GM18858 (cell line): Measurements from ENCODE around the gene PTMS.

ENCODE experiments used
- ATAC-seq: cut with Tn5 transposase; IDR thresholded peaks from one replicate; pipeline ENCODE4 v1.9.1; 2021; ENCODE audit not compliant: unreplicated experiment

The PTMS gene

DNA sequence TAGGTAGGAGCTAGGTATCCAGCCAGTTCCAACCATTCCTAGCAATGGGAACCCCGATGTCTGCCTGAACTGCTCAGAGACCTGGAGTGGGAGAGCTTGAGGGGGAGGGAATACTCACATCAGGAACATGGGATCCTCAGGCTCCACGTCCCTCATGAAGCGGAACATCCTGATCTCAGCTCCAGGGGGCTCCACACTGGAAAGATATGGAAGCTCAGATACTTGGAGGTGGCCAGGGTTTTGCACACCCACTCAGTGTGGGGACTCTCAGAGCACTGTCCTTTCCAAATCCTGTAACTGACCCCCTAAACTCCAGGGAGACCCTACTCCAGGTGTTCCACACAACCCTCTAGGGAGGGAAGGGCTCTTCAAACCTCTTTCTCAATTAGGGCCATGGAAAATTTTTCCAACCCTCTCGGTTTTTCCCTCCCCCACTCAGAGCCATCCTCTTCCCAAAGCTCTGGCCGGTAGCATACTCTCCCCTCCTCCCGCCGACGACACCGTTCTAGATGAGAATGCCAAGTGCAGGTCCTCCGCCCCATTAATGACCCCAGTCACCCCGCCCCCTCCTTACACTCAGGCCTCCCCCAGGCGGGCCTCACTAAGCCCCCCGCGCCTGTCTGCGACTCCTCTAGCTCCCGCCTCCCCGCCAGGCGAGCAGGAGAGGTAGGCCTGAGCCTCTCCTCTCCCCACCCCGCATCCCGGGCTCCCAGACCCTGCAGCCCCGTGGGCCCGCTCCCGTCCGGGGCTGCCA is 13.8 kb upstream of the PTMS start:
- no peak for ATAC-seq

DNA sequence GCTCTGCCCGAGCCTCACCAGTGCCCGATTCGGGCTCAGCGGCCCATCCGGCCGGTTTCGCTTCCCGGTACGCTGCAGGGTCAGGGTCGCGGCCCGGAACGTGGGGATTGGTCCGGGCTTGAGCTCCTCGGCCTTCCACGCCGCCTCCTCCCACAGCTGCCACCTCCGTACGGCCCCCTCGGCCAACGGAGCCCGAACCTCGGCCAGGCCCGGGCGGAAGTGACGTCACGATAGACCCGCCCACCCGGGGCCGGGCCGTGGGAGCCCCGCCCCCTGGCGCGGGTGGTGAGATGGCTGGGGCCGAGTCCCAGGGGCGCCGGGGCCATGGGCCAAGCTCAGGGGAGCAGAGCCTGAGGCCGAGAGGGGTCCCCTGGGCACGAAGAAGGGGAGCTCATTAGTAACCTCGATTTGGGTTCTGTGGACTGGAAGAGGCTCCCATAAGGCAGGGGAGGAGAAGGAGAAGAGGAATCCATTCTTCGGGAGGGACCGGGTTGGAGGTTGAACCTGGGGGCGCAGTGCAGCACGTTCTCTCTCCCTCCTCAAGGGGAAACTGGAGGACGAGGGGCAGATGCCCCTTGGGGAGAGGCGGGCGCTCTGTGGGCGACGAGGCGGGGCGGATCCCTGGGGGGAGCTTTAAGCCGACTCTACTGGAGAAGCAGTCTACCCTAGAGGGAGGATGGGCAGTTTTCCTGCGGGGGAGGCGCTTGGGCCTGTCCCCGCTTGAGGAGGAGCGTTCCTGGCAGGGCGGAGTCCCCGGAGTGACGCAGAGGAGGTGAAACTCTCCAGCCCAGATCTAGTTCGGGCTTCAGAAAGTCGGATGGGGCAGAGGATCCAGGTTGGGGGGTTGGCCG is 13.0 kb upstream of the PTMS start, which contains the start of gene MLF2:
Gene MLF2, minus strand, starts transcription at position 221 of the 851 bp plus-strand sequence. CDS start 807 bp downstream, outside the sequence.
- ATAC-seq: peak; percentile 87

DNA sequence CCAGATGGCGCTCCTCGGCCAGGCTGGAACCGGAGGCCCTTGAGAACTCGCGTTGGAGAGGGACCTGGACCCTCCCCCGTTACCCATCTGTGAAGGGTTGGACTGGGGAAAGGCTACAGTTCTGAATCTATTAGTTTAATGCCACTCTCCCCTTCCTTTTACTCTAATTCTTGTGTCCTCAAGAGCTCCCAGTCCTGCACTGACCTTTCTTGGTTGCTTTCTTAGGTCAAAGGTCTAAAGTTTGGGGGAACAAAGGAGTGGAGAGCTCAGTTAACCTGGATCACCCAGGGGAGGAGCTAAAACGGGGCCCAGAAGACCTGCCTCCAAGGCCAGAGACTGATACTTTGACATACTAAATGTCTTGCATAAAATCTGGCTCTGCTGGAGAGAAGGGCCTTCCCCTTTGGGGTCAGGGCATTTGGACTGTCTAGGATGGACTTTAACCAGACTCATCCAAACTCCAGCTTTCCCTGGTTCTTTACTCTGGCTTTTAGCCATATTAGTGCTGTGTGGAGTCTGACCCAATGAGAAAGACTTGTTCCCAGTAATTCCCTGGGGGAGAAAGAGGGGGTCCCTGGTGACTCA is 12.3 kb upstream of the PTMS start:
- no peak for ATAC-seq

DNA sequence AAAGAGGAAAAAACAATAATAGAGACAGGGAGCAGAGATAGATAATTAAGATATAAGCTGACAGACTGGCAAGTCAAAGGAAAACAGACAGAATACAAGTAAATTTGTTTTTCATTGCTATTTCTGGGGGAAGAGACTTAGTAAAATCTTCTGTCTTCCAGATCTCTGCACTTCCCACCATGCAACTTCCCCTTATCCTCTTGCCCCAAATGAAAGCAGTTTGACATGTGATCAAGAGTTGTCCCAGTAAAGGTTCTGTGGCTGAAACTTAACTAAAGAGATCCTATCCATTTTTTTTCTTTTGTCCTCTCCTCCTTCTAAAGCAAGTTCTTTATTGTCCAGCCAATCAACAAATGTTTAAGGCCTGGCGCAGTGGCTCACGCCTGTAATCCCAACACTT is 11.8 kb upstream of the PTMS start:
- no peak for ATAC-seq

DNA sequence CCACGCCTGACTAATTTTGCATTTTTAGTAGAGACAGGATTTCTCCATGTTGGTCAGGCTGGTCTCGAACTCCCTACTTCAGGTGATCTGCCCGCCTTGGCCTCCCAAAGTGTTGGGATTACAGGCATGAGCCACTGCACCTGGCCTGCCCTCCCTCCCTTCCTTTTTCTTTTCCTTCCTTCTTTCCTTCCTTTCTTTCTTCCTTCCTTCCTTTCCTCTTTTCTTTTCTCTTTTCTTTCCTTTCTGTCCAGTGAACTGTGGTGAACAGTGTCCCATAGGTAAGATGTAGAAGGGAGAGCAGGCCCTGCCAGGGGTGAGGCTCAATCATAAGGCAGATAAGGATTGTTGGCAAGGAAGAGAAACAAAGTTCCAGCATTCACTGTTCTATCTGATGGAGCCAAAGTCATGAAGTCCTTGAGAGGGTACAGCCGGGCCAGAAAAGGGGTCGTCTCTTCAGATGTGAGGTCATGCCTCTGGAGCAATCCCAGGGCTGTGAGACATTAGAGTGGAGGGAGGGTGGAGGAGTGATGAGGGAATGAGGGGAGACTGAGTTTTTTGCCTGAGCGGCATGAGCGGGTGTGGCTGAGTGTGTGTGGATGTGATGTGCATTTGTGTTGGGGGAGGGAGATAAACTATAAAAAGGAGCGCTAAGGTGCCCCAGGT is 9.0 kb upstream of the PTMS start:
- no peak for ATAC-seq

DNA sequence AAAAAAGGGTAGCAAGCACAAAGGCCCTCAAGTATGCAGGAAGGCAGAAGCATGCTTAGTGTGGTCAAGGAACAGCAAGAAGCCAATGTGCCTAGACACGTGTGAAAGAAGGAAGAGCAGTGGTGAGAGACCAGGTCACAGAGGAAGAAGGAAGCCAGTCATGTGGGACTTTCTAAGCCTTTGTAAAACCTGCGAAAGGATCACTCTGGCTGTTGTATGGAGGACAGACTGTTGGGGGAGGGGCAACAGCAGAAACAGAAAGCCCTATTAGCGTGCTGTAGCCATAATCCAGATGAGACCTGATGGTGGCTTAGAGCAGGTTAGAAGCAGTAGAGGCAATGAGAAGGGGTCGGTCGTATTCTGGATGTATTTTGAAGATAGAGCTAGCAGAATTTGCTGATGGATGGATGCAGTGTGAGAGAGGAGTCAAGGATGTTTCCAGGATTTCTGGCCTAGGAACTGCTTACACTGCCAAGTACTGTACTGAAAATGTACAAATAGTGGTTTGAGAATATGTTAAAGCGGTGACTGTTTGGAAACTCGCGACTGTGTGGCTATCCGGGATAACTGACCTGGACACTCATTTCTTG is 7.6 kb upstream of the PTMS start:
- no peak for ATAC-seq

DNA sequence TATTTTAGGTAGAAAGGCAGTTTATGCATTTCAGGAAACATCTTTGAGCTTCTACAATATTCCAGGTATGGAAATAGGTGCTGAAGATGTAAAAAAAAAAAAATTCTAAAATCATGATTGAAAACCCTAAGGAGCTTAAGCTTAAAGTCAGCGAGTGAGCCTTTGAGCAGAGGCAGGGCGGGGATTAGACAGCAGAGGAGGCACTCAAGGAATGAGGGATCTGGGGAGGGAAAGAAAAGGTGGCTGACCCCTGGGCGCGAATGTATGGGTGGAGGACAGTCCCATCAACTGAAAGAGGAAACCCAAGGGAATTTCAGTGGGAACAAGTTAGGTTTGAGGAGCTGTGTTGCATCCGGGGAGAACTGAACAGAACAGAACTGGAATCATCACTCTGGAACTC is 6.4 kb upstream of the PTMS start:
- no peak for ATAC-seq

DNA sequence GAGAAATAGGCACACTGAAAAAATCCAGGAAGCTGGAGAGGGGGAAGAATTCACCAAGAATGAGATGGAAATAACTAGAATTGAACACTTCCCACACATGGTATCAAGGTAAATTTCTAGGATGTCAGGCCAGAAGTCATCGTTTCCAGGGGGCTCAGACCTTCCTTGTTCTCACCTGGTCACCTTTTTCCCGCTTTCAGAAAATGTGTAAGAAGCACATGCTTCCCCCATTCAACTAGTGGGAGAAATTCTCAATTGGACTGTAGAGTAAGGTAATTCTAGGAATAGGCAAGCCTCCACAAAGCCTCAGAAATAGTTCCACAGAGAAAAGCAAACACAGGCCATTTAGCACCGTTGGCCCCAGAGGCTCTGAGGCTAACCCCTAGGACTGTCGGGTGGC is 2.8 kb upstream of the PTMS start:
- ATAC-seq: no peak

DNA sequence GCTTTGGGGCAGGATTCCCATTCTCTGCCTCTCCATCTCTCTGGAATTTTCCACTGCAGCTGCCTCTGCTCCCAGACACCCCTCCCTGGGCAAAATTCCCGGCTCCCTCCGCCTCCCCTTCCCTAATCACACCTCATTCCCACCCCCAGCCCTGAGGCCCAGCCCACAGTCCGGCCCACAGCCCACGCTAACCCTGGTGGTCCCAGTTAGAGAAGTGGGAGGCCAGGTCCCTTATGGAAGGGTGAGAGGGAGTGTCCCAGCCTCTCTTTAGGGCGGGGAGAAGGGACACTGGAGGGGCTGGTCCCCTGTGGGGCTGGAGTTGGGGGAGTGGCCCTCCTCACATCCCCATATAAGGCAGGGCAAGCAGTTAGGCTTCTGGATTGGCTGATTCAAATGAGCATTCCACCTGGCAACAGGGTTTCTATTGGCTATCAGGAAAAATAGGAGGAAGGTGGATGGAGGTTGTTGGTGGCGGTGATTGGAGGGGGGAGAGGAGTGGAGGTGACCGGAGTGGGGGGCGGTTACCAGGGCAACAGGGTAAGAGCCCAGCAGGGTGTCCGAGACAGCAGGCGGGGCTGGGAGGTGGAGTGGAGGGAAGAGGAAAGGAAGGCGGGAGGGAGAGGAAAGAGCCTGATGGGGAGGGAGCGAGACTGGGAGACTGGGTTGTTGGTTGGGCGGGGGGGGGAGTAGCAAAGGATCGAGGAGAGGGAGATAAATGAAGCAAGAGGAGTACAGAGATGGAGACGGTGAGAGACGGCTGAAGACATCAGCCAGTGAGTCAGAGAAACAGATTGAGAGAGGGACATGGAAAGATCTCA is 1.9 kb upstream of the PTMS start:
- ATAC-seq: peak; percentile 80

DNA sequence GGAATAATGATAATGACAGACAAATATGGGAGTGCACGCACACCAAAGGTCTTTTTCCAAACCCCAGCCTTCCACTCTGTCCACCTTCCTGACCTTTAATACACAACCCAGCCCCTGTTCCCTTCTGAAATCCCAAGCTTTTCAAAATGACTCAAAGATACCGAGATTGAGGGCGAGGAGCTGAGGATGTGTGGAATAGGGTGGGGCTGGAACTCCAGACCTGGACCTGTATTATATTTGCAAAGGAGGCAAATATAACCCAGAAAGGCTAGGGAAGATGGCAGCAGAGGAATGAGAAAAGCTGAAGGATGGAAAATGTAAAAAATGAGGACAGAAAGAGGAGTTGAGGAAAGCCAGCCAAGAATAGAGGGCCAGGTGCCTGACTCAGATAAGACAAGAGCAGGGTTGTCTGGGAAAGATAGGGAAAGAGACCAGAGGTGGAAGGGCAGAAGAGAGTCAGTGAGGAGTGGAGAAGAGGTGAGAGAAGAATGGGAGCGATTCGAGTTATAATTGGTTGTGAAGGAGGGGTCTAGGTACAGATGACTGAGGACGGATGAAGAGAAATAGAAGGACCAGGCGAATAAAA is 1.0 kb upstream of the PTMS start:
- ATAC-seq: no peak

DNA sequence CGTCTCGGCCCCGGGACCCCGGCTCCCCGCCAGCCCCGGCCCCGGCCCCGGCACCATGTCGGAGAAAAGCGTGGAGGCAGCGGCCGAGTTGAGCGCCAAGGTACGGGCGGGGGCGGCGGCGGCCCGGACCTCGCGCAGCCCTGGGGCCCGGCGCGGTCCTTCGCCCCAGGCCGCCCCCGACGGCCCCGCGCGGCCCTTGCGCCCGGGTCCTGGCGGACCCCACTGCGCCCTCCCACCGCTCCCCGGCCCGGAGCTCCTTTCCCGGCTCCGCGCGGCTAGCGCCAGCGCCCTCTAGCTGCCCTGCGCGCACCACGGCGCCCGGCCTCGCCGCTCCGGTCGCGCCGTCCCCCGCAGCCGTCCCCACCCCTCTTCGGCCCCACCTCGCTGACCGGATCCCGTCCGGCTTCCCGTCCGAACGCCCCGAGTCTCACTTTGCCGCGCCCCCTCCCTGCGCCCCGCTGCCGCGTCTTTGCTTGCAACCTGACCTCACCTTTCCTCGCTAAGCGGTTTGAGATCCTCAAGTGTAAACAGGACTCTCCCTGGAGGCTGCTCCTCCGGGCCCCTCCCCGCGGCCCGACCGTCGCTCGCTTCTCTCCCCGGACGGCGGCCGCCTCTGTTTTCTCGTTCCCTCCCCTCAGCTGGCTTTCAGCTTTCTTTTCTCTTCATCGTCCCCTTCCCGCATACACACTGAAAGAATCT is 637 bp downstream of the PTMS start:
- no peak for ATAC-seq

DNA sequence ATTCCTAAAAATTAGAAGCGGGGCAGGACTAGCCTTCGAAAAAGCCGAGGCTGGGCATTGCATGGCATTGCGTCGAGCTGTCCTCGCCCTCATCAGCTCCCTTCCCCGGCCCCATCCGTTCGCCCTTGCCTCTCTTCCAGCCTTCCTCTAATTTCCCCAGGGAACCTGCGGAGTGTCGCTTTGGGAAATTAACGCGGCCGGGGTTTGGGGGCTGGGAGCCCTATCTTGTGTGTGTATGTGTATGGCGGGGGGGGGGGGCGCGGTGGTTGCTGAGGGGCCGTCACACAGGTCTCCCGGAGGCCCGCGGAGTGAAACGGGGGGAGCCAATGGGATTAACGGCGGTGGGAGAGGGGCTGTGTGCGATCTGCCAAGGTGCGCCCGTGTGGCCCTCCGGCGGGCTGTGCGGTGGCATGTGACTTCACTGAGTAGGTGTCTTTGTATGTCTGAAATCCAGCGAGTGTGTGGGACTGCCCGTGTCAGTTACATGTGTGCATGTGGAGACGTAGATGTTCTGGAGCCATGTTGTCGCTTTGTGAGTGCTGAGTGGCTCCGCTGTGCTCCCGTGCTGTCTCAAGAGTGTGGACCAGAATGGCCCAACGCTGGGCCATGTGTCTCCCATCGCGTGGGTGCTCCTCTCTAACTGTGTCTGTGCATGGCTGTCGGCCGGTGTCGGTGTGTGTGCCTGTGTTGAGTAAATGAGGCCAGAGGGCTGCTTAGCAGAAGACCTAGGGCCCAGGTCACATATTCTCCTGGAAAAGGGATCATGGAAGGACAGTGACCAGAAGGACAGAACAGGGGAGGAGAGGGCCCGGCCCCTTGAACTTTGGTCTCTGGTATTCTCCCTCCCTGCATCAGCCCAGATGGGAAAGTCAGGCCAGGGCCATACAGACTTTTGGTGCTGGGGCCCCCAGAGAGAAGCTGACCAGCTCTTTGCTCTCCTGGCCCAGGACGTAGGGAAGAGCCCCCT is 1.5 kb downstream of the PTMS start:
- ATAC-seq: no peak

DNA sequence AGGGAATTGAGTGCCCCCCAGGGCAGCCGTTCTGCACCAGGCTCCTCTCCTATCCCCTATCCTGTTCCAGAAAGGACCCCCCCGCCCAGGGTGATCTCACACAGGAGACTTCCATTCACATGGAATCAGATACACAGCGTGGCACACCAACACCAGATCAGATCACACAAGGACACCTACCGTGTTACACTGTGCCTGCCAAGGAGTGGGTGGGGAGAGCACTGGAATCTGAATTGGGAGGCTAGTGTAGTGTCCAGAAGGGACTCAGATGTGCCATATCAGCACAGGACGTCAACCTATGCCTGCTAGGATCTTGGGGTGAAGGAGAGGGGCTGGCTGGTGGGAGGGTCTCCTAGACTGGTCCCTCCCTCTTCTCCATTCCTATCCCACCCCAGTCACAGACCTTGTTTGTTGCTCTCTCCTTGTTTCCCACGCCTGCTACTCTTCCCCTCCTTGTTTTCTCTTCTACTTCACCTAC is 2.3 kb downstream of the PTMS start:
- ATAC-seq: no peak

DNA sequence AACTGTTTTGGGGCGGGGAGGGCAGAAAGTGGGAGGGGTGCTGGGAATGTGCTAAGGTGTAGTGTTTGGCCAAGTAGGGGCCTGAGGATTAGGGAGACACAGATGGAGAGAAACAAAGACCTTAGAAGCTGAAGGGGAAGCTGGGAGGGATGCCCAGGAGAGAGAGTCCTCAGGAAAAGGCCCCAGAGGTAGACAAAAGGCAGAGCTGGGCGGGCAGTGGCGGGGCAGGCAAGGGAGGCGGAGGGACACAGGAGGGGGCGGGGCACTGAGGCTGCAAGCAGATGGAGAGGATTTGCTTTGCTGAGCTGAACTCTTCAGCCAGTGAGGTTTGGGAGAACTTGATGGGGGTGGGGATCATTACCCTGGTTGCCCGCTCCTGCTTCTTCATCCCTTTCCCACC is 2.8 kb downstream of the PTMS start:
- ATAC-seq: no peak

DNA sequence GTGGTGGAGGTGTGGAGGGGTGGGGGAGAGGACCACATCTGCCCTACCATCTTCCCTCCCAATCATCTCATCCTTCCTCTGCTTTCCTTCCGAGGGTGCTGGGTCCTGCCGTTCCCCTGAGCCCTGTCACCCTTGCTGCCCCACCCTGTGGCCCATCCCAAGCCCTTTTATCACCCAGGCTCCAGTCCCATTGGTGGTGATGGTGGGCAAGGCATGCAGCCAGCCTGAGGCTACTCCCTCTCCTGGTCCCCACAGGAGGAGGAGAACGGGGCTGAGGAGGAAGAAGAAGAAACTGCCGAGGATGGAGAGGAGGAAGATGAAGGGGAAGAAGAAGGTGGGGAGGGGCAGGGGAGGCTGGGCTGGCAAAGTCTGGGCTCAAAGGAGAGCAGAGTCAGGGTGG is 3.5 kb downstream of the PTMS start:
- ATAC-seq: no peak

DNA sequence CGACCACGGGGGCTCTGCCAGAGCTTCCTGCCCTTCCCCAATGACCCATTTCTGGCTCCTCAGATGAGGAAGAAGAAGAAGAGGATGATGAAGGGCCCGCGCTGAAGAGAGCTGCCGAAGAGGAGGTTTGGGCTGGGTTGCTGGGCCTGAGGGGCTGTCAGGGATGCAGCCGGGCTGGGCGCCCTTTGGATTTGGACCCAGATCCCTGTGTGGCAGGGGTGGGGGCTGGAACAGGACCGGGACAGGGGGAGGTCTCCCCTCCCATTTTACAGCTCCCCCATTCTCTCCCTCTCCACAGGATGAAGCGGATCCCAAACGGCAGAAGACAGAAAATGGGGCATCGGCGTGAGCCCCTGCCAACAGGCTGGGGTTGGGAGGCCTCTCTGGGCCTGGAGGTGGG is 3.9 kb downstream of the PTMS start:
- no peak for ATAC-seq

DNA sequence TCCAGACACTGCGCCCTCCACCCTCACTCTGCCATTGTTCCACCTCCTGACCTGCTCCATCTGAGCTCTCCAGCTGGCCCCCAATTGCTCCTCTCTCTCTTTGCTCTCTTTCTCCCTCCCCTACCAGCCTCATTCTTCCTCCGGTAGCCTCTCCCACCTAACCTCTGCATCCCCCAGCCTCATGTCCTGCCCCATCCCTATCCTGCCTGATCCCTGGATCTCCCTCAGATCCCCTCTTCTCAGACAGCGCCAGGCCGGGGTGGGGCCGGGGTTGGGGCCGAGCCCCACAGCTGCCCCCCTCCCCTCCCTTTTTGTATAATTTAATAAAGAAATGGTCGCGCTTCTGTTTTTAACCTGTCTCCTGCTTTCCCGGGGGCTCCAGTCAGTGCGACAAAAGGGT is 4.4 kb downstream of the PTMS start:
- ATAC-seq: no peak

DNA sequence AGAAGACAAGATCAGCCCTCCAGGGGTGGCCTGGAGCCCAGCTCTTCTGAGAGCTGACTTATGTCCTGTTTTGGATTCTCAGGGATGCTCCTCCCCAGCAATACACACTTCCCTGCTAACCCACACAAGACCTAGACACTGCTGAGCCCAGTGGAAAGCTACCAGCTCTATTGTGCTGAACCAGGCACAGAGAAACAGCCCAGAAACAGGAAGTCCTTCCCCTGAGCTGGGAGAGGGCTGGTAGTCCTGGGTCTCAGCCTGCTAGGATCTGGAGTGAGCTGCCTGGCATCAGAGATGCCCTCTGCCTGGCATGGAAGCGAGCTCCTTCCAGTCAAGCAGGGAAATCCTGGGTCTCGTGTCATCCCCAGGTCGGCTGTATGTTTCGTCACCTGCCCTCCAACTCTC is 4.9 kb downstream of the PTMS start:
- no peak for ATAC-seq
